Stimulated activated CD8-positive, alpha-beta memory T cell treated with anti-CD3 and anti-CD28 coated beads, Interleukin-7, amount 100 ng/mL, for 48 hours (primary cell): Measurements from ENCODE around the gene MXD3.
"Not testable (repeated sequence)": the region's sequence is repeated elsewhere in the genome, so short reads cannot be mapped to it uniquely, and the experiment has no call there.

Source experiments
- DNase-seq, 2 donors: peaks; one replicate each; pipeline ENCODE4 v3.0.0-alpha.2; 2020; ENCODE audit warnings: low read depth in 1 of 2; ENCODE audit errors: extremely low read depth in 1 of 2

The MXD3 gene

GRCh38 chr5:177344891-177345290 lies 33.2 kb upstream of the MXD3 start:
- DNase-seq = no peak

GRCh38 chr5:177343777-177344176 lies 32.1 kb upstream of the MXD3 start:
- DNase-seq = no peak

GRCh38 chr5:177343000-177343399 lies 31.3 kb upstream of the MXD3 start:
- DNase-seq = not testable (repeated sequence)

- DNase-seq = no peak
Observed at GRCh38 chr5:177339107-177339638, 27.5 kb upstream of the MXD3 start.

- DNase-seq = no peak
Observed at GRCh38 chr5:177338251-177339106, 26.8 kb upstream of the MXD3 start.

GRCh38 chr5:177336603-177337494 lies 25.2 kb upstream of the MXD3 start:
- DNase-seq = no peak

GRCh38 chr5:177336112-177336511 lies 24.4 kb upstream of the MXD3 start:
- no peak for DNase-seq

- no peak for DNase-seq
Observed at GRCh38 chr5:177335701-177336065, 24.0 kb upstream of the MXD3 start.

GRCh38 chr5:177334781-177335700 lies 23.3 kb upstream of the MXD3 start:
- no peak for DNase-seq

- DNase-seq = no peak
Observed at GRCh38 chr5:177334155-177334551, 22.5 kb upstream of the MXD3 start.

GRCh38 chr5:177333420-177334154 lies 21.9 kb upstream of the MXD3 start:
- DNase-seq = no peak

GRCh38 chr5:177332896-177333260 lies 21.2 kb upstream of the MXD3 start:
- DNase-seq = no peak

- no peak for DNase-seq
Observed at GRCh38 chr5:177332031-177332895, 20.6 kb upstream of the MXD3 start.

GRCh38 chr5:177330991-177331842 lies 19.5 kb upstream of the MXD3 start:
- DNase-seq = no peak

- no peak for DNase-seq
Observed at GRCh38 chr5:177329883-177330282, 18.2 kb upstream of the MXD3 start.

GRCh38 chr5:177328545-177329231 lies 17.0 kb upstream of the MXD3 start:
- no peak for DNase-seq
